Ovary (tissue), 3 donors: ENCODE results near the gene TNFAIP3.

ENCODE experiments used
- CTCF ChIP-seq, 3 donors: fragments of 450-650 bp in 2 of 3; fragments of 200-600 bp in 1 of 3; IDR thresholded peaks; one replicate each; pipeline versions ENCODE4 v1.5.1 to v1.8.0; 2016 to 2022; ENCODE audit warnings: antibody characterized with exemption in 3 of 3, mild to moderate bottlenecking in 1 of 3
- EP300 ChIP-seq: sonication (generic); formaldehyde crosslinking; IDR thresholded peaks from one replicate; pipeline ENCODE4 v1.6.1; 2017; ENCODE audit warnings: antibody characterized with exemption
- POLR2A ChIP-seq: fragments of 450-650 bp; IDR thresholded peaks from one replicate; pipeline ENCODE4 v1.6.1; 2017; ENCODE audit warnings: antibody characterized with exemption, mild to moderate bottlenecking, moderate library complexity
- donor health status: DM: no; HTN: no; CAD: no.

- TF ChIP-seq CTCF (IDR thresholded peaks at IDR 0.05) (no peak), EP300 (no peak), POLR2A (no peak)
Observed at GRCh38 chr6:137909533-137909932, 42.5 kb downstream of the TNFAIP3 start.
